ENCODE results near the gene DMD. TPM values are rescaled to one million over a fixed set of nuclear protein-coding genes. Genes with fewer than 3 reads are reported as not detected.

The DMD gene
- total RNA-seq, 3 donors from 2014 or later (not counting 1 experiment from before 2014, with no cell fraction given) = not detected

- Histone ChIP-seq H3K27me3 (ENCODE audit: control insufficient read depth, insufficient read depth, low read length) (no peaks in the 10 kb centered on the region), H3K36me3 (ENCODE audit: control insufficient read depth, insufficient read depth, low read length) (no peaks in the 10 kb centered on the region), H3K9me3 (ENCODE audit: control insufficient read depth, insufficient read depth, low read length) (no peaks in the 10 kb centered on the region), H3K4me3 (ENCODE audit: low read length) (no peak overlapping the region), H3K4me1 (ENCODE audit: control insufficient read depth, insufficient read depth, low read length) (no peaks in the 10 kb centered on the region), H3K27ac (ENCODE audit: low read length) (no peak overlapping the region)
- Mint-ChIP-seq H3K9me3 (peaks cover 0 to 4% of the 10 kb centered on the region in 2 donors), H3K36me3 (no peaks in the 10 kb centered on the region), H3K4me1 (no peaks in the 10 kb centered on the region), H3K27me3 (ENCODE audit: low read depth in 2 of 2) (no peaks in the 10 kb centered on the region), H3K27ac (no peak overlapping the region), H3K4me3 (no peak overlapping the region)
- TF ChIP-seq CTCF (IDR thresholded peaks at IDR 0.05) = no peak
- no peak for ATAC-seq
- DNase-seq = no peak
- intact Hi-C loops (cut with micrococcal nuclease) = no loop called here
- 87% methylated on average over 5 of the region's 5 CpGs for WGBS (ENCODE audit: insufficient coverage)
These were observed 1879.4 kb downstream of the DMD start for GRCh38 chrX:31331928-31332327.

GRCh38 chrX:31331015-31331414 lies 1880.3 kb downstream of the DMD start:
- Histone ChIP-seq H3K4me3 (ENCODE audit: low read length) (no peak overlapping the region), H3K36me3 (ENCODE audit: control insufficient read depth, insufficient read depth, low read length) (no peaks in the 10 kb centered on the region), H3K27ac (ENCODE audit: low read length) (no peak overlapping the region), H3K9me3 (ENCODE audit: control insufficient read depth, insufficient read depth, low read length) (no peaks in the 10 kb centered on the region), H3K27me3 (ENCODE audit: control insufficient read depth, insufficient read depth, low read length) (no peaks in the 10 kb centered on the region), H3K4me1 (ENCODE audit: control insufficient read depth, insufficient read depth, low read length) (no peaks in the 10 kb centered on the region)
- Mint-ChIP-seq H3K9me3 (peaks cover 0 to 2% of the 10 kb centered on the region in 2 donors), H3K27me3 (ENCODE audit: low read depth in 2 of 2) (no peaks in the 10 kb centered on the region), H3K4me3 (no peak overlapping the region), H3K36me3 (no peaks in the 10 kb centered on the region), H3K27ac (no peak overlapping the region), H3K4me1 (no peaks in the 10 kb centered on the region)
- intact Hi-C loops (cut with micrococcal nuclease) = no loop called here
- no CpG with 5 or more reads among the region's 1 CpG for WGBS (ENCODE audit: insufficient coverage)
- DNase-seq (no peak), ATAC-seq (no peak)
- TF ChIP-seq CTCF (IDR thresholded peaks at IDR 0.05) = no peak

DNA sequence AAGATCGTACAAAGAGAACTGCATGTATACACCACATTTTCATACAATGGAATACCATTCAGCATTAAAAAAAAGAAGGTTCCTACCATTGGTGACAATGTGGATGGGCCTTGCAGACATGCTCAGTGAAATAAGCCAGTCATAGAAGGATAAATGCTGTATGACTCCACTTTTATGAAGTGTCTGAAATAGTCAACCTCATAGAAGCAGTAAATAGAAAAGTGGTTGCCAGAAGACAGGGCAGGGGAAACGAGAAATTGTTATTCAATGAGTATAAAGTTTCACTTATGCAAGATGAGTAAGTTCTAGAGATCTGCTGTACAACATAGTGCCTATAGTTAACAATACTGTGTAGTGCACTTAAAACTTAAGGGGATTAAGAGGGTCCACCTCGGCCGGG lies 1882.1 kb downstream of the DMD start:
- intact Hi-C loops (cut with micrococcal nuclease) = no loop called here
- no peaks in the 10 kb centered on the region for H3K27me3 Mint-ChIP-seq (ENCODE audit: low read depth in 2 of 2)
- H3K4me1 ChIP-seq (ENCODE audit: control insufficient read depth, insufficient read depth, low read length) = no peaks in the 10 kb centered on the region
- H3K36me3 ChIP-seq (ENCODE audit: control insufficient read depth, insufficient read depth, low read length) = no peaks in the 10 kb centered on the region
- no peak overlapping the region for H3K4me3 Mint-ChIP-seq
- H3K4me3 ChIP-seq (ENCODE audit: low read length) = no peak overlapping the region
- no peaks in the 10 kb centered on the region for H3K36me3 Mint-ChIP-seq
- H3K9me3 ChIP-seq (ENCODE audit: control insufficient read depth, insufficient read depth, low read length) = no peaks in the 10 kb centered on the region
- H3K9me3 Mint-ChIP-seq = peaks cover 0 to 2% of the 10 kb centered on the region in 2 donors
- H3K27ac Mint-ChIP-seq = no peak overlapping the region
- DNase-seq (no peak), ATAC-seq (no peak)
- TF ChIP-seq CTCF (IDR thresholded peaks at IDR 0.05) = no peak
- 67% methylated on average over 3 of the region's 4 CpGs for WGBS (ENCODE audit: insufficient coverage)
- no peaks in the 10 kb centered on the region for H3K27me3 ChIP-seq (ENCODE audit: control insufficient read depth, insufficient read depth, low read length)
- H3K27ac ChIP-seq (ENCODE audit: low read length) = no peak overlapping the region
- H3K4me1 Mint-ChIP-seq = no peaks in the 10 kb centered on the region

DNA sequence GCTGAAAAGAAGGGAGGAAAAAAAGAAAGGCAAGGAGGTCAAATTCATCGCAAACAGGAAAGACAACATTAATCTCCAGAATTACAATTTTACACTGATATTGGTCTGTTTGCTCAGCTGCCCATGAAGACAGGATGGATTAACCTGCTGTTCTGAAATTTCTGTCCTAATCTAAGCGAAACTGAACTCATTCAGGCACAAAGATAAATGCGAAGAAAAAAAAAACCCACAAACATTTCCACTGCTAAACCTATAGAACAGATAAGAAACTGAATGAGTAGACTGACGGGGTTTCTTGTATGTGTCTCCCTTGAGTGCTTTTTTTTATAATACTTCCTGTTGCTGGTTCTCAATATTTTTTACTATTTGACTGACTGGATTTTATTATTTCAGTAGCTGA lies 1887.7 kb downstream of the DMD start:
- intact Hi-C loops (cut with micrococcal nuclease) = no loop called here
- no peaks in the 10 kb centered on the region for H3K9me3 Mint-ChIP-seq
- Histone ChIP-seq H3K27ac (ENCODE audit: low read length) (no peak overlapping the region), H3K9me3 (ENCODE audit: control insufficient read depth, insufficient read depth, low read length) (no peaks in the 10 kb centered on the region), H3K27me3 (ENCODE audit: control insufficient read depth, insufficient read depth, low read length) (no peaks in the 10 kb centered on the region), H3K4me1 (ENCODE audit: control insufficient read depth, insufficient read depth, low read length) (no peaks in the 10 kb centered on the region), H3K4me3 (ENCODE audit: low read length) (no peak overlapping the region), H3K36me3 (ENCODE audit: control insufficient read depth, insufficient read depth, low read length) (no peaks in the 10 kb centered on the region)
- 80% methylated on average over 1 of the region's 4 CpGs for WGBS (ENCODE audit: insufficient coverage)
- DNase-seq = no peak
- no peak for ATAC-seq
- H3K36me3 Mint-ChIP-seq = no peaks in the 10 kb centered on the region
- no peaks in the 10 kb centered on the region for H3K4me1 Mint-ChIP-seq
- H3K27ac Mint-ChIP-seq = no peak overlapping the region
- H3K4me3 Mint-ChIP-seq = no peak overlapping the region
- no peak for TF ChIP-seq CTCF (IDR thresholded peaks at IDR 0.05)
- H3K27me3 Mint-ChIP-seq (ENCODE audit: low read depth in 2 of 2) = no peaks in the 10 kb centered on the region

Data from natural killer cell (primary cell).